Measurements from ENCODE around the gene DAP.
"Not testable (repeated sequence)": the region's sequence is repeated elsewhere in the genome, so short reads cannot be mapped to it uniquely, and the experiment has no call there.

Gene DAP, protein sequence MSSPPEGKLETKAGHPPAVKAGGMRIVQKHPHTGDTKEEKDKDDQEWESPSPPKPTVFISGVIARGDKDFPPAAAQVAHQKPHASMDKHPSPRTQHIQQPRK

DNA sequence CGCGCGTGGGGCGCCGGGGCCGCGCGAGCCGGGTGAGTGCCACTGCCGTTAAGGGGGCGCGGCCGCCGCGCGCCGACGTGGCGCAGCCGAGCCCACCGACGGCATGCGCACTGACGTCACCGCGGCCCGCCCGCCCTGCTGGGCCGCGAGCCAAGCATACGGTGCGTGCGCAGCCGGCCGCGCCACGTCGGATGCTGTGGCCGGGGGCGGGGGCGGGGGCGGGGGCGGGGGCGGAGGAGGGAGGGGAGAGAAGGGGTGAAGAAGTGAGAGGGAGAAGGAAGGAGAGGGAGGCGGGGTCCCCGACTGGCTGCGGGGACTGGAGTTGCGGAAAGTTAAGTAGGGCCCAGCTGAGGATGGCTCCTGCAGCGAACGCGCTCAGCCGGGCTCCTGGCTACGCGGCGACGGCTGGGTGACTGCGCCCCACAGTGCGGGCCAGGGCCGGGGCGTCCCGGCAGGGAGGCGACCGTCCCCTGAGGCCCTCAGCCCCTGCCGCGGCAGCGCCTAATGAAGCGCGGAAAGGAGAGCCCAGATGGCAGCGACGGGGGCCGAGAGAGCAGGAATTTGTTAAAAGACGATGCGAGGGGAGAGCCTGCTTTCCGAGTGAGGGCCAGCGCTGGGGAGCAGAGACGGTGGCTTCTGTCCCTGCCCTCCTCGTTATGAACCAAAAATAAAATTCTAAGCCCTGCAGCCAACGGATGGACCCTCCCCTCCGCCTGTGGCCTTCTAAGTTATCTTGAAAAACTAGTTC lies at the start of gene DAP:
Gene DAP (minus strand): TSS at position 50 of the 748 bp plus-strand sequence. CDS start 166 bp downstream, outside the sequence.
- peak; percentile 94 for DNase-seq

DNA sequence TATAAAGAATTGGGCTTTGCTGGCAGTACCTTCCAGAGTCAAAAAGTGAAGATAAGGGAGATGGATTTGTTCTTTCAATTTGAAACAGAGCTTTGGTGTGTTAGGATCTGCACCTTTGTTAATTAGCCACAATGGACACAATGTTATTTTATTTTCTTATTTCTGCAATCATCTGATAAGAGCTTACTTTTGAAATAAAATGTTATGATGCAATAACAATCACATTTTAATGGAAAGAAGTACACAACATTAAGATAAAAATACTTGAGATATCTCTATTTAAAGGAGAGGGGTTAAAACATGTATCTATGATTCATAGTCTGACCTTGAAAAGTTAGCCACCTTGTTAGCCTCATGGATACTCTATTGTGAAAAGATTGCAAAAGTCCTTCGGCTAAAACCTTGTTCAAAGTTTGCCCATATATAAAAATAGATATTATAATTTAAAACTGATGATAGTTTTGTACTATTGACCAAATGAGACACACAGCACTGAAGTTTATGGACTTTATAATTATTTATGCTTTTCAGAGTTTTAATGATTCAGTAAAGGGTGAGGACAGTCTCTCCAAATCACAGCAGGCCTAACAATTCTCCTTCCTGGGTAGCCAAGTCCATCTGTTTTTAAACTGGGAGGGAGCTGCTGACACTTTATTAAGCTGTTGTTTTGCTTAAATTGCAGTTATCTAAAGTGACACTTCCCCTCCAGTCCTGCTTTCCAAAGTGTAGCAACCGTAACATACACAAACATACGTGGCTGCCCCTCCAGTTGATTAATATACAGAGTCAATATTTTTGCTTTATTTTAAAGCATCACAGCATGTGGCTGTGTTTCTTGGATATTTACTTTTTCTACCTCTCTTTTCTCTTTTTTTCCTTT lies 47.6 kb upstream of the DAP start:
- no peak for DNase-seq

DNA sequence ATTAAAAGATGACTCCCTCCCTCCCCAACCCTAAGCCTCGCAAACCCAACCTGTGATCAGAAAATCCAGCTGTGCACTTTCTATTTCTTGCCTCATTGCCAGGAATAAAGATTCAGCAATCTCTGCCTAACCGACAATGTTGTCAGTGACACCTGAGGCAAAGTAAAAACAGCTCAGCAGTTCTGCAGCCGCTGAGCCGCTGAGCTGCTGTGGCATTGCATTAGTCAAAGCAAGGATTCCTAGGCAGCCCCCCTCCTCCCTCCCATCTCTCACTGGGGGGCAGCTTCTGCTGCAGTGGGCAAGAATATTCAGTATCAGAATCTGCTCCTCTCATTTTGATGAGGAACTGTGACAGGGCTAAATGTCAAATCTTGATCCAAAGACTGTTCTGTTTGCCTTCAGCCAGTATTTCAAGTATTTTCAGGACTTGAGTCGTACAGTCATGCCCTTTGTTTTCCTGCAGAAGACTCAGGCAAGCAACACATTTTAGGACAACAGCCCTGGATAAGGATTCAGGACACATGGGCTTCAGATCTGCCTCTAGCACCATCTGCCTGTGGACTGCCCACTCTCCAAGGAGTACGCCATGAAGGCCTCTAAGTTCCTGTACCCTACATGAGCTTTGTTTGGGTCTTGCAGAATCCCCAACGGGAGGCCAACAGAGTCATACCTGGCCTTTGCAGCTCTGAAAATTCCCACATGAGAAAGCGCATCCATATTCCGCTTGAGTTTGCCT lies 41.1 kb upstream of the DAP start:
- no peak for DNase-seq

DNA sequence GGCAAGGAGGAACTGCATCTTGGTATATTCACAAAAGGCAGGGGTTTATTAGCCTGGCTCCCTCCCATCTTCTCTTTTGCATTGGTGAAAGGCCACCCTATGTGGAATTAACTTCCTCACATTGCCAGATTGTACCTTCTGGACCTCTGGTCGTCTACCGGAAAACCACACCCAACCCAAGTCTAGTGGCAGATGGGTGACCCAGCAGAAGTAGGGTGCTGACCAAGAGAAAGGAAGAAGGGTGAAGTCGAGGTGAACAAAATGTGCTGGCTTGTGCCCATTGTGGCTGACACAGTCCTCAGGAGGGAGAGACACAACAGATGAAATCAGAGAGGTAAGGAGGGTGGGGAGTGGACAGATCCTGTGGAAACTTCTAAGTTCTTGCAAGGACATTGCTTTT lies 39.8 kb upstream of the DAP start:
- DNase-seq, result no peak

DNA sequence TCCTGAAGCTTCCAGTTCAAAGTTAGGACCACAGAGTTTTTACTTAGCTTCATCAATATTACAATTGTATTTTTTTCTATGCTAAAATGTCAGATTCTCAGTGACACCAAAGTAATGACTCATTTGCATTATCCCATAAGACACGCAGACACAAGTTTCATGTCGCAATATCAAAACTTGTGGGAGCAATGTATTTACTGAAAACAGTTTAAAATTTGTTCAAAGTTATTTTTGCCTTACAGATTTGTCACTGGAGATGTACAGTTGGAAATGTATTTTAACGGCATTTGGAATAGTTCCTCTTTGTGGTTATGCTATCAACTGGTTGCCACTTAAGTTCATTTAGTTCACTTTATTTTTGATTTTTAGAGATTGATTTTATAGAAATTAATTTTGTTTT lies 36.2 kb upstream of the DAP start:
- DNase-seq, result no peak

DNA sequence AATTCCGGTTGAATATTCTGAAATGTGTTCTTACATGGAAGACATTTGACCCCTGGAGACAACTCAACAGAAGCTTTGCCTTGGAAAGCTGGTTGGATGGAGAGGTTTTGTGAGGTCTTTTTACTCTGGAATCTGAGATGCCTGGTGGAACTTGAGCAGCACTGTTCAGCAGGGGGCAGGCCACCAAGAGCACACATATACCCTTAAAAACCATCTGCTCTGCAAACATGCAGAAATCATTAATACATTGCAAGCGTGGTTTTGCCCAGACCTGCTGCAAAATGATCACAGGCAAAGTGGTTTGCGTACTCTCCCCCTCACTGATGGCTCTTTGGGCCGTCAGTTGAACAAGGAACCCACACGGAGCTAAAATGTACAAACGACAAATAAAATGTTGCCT lies 32.8 kb upstream of the DAP start:
- no peak for DNase-seq

DNA sequence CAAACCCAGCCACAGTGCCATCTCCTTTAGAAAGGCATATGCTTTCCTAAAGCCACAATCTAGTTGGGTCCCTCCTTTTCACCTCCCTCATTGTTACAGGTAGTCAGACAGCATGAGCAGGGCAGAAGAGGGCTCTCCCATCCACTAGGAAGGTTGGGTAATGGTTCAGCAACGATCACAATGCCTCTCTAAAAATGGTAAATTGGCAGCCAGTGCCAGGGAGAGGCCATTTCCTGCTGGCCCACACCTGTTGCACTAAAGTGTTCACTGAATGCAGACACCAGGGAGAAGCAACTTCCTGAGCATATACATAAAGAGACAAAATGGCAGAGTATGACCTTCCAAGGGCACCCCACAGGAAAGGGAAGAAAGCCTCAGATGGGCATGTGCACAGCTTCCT lies 31.3 kb upstream of the DAP start:
- no peak for DNase-seq

DNA sequence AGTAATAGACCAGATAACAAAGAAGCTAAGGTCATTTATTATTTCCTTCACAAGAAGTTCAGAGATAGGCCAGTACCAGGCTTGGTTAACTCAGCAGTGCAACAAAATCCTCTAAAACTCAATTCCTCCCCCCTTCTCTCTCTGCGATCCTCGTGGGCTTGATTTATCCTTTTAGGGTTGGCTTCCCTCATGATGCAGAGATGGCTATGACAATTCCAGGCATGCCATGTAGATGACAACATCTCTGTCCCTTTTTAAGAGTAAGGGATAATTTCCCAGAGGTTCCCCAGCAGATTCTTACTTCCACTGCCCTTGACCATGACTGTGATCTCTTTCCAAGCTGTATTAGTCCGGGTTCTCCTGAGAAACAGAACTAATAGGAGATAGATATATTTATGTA lies 28.7 kb upstream of the DAP start:
- DNase-seq, result no peak

DNA sequence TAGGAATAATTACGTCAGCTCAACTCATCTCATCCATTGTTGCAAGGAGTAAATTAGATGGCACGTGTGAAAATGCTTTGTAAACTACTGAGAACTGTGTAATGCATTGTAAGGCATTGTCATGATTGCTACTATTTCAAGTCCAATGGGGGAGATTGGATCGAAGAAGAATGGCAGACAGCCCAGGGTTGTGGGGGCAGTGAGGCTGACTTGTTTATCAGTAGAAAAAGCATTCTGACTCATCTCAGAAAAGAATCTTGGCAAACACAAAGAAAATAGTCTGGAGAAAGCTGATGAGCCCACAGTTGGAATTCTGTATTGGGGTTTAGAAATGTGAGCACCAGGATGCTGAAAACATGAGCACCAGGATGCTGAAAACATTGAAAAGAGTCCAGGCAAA lies 28.0 kb upstream of the DAP start:
- no peak for DNase-seq

DNA sequence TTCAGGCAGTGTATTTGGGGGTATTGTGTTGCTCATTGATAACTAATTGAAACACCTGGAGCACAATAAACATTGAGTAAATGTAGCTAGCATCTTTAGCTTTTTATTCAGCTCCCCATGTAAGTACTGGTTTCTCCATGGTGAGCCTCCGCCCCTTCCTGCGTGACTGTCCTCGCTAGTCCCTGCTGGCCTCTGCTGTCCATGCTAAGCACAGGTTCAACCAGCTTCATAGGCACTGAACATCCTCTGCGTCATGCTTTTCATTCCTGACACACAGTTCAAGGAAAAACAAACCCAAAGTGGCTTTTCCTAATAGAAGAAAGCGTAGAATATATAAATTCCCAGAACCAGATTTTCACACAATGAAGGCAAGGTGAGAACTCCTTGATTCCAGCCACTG lies 27.3 kb upstream of the DAP start:
- DNase-seq, result no peak

DNA sequence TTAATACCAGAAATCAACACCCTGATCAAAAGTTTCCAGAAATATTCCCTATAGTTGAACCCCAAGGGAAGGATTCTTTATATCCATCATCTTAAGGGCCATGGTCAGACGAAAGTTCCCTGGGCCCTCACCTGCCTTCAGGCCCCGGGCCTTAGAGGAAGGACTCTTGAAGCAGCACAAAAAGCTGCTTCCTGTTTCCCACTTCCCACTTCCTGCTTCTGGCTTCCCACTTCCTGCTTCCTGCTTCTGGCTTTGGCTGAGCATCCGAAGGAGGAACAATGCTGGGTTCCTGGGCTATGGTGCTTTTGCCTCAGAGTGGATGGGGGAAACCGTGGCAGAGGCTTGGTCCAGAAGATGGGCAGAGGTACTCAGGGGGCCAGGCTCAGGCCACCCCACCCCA lies 25.8 kb upstream of the DAP start:
- DNase-seq, result no peak

DNA sequence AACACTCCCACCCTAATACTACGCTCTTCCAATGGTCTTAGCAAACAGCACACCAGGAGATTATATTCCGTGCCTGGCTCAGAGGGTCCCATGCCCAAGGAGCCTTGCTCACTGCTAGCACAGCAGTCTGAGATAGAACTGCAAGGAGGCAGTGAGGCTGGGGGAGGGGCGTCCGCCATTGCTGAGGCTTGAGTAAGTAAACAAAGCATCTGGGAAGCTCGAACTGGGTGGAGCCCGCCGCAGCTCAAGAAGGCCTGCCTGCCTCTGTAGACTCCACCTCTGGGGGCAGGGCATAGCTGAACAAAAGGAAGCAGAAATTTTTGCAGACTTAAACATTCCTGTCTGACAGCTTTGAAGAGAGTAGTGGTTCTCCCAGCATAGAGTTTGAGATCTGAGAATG lies 19.2 kb upstream of the DAP start:
- DNase-seq, result not testable (repeated sequence)

DNA sequence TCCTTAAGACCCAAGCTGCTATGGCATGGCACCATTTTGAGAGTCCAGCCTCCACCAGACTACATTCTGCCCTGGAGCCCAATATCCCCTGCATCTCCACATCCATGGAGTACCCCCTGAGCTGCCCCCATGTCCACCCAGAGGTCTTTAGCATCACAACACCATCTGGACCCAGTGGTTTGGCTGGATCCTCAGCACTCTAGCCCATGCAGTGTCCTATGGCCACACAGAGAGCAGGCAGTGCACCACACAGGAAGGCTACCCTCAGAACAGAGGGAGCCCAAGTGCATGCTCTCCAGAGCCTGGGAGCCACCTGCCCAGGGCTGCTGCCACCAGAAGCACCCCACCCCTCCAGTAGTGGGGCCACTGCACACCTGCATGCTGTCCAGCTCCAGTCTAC lies 18.6 kb upstream of the DAP start:
- DNase-seq, result no peak

DNA sequence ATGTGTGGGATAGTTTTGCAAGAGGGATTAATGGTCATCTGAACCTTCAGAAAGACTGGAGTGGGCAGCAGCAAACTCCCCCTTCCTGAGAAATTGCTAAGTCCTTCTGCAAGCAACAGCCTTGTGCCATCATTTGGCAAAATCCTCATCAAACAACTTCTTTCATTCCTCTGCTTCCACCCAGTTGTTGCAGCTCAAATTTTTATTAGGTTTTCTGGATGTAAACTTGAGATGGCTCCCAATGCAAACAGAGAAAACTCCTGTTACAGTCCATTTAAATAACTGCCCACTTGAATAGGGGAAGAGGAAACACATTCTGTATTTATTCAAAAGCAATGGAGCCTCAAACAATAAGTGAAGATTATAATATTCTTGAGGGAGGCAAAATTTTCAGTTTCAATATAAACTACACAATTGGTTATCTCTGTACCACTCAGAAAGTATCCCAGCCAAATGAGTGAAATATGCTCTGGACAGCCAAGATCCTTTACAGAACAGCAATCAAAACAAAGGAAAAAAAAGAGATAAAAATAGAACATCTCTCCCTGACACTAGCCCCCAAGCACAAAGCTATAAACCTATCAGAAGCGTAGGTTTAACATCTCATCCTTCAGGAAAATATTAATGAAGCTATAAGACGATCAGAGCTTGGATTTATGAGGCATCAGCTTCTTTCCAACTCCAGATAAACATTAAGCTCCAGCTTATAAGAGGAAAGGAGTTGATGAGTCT lies 17.3 kb upstream of the DAP start:
- no peak for DNase-seq

DNA sequence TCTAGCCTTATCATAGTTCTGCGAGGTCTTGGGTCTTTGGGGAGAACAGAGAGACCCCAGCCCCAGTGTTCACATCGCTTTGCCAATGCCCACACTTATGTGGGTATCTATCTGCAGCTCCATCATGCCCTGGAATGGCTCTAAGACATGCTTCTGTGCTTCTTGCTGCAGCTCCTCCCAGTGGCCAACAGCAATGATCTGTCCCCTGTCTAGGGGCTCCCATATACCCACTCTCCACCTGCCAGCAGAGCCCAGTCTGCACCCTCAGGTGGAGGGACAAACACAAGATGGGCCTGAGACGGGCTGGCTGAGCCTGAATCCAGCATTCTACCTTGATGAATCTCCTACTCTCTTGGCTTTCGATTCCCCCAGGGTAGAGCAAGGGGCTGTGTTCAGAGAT lies 14.6 kb upstream of the DAP start:
- no peak for DNase-seq

DNA sequence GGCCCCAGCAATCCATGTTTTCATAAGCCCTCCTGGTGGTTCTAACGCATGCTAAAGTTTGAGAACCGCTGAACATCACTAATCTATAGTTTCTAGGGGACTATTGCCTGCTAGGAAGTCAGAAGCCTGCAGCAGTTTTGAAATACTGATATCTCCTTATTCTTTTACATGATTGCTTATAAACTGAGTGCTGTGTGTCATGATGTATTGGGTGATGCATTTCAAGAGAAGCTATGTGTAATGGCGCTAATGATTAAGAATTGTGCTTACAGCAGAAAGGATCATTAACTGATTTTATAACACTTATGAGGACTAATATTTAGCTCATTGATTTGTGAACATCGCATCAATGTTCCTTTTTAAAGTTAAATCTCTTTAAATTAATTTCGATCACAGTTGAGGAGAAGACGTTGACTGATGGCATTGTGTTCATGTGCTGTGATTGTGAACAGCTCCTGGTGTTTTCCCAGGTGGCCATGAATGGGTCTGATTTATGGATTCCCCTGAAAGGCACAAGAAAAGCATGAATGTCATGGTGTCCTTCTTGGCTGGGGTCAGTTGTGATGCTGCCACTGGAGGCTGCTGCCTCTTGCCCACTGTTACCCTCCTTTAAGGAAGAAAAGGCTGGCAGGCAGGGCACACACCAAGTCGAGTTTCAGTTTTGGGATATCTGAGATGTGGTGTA lies 12.0 kb upstream of the DAP start:
- DNase-seq, result no peak

DNA sequence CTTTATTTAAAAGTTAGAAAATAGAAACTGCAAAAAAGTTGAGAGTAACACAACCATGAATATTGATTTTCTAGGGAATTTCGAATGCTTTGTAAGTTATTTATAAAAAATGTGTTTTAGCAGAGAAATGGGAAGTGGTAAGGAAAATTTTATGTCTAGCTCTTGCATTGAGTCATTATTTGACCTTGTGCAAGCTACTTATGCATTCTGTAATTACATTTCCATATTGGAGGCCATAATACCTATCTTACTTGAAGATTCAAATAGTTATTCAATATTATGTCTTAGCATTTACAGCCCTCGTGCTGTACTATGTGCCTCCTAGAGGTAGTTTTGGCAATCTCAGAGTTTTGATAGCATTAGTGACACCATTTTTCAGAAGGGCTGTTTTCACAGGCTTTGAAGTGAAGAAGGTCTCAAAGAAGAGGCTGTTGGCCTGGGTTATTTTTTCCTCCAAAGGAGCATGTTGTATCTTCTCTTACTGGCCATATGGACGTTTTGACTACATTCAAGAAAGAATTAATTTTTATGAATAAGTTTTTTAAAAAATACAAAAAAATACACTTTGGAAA lies 7.4 kb upstream of the DAP start:
- DNase-seq, result no peak

DNA sequence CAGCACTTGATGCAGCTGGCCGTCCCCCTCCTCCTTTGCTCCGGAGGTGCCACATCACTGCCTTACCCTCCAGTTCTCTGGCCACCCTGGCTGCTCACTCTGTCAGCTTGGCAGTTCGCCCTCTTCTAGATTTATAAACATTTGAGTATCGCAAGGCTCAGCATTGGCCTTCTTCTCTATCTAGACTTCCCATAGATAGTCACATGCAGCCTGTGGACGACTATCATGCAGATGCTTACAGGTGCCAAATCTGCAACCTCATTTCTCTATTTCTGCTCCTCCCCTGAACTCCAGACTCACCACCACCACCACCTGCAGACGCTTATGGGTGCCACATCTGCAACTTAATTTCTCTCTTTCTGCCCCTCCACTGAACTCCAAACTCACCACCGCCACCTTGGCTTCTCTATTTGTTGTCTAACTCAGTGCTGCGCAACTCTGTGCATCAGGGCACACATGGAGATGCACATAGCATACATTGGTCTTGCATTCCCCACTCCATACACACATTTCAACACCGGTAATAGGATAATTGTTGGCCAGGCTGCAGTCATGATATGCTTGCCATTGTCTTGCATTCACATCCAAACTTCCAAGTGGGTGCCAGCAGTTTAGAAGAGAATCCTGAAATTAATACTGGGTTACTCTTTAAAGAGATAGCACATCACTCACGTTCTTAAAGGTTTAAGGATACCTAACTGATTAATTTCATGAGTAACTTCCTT lies 1.9 kb upstream of the DAP start:
- DNase-seq, result no peak

DNA sequence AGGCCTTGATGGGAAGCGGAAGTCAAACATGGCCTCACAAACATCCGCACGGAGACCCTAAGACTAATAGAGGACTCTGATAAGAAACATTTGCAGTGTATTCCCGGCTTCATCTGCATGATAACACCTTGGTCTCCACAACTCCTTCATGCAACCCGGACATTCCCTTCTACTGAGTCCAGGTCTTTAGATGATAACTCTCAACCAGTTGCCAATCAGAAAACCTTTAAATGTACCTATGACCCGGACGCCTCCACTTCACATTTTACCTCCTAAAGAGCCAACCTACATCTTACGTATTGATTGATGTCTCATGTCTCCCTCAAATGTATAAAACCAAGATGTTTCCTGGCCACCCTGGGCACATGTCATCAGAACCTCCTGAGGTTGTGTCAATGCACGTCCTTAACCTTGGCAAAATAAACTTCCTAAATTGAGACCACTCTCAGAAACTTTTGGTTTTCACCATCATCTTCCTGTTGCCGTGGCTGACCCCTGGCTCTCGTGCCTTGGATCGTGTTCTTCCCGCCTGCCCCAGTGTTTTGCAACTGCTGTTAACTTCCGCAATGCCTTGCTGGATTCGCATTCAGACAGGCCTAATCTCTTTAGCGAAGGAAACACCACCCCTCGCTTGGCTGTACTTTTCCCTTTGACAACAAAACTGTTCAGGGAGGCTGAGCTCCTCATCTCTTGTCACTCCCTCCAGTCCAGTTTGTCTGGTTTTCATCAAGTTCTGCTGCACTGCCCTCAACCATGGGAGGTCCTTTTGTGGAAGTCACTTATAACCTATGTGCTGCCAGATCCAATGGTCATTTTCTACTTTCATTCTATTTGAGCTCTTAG lies 1.1 kb upstream of the DAP start:
- DNase-seq, result no peak

DNA sequence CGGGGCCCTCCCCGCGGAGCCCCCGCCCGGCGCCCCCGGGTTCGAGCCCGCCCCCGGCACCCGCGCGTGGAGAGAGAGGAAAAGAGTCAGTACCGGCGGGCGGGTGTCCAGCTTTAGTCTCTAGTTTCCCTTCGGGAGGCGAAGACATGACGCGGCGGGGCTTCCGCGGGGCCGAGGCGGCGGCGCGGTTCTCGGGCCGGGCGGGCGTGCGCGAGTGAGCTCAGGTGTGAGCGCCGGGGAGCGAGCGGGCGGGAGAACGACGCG lies 181 bp downstream of the DAP start:
- DNase-seq, result no peak
